Astrocyte (in vitro differentiated cells and primary cell): ENCODE data around the gene PCDHGC4.

Experiments used
- CTCF ChIP-seq: IDR thresholded peaks from 2 replicates; pipeline ENCODE4 v1.5.1; 2011; ENCODE audit warnings: low read depth, mild to moderate bottlenecking, inconsistent platforms, low read length, moderate library complexity; ENCODE audit not compliant: insufficient read depth
- EZH2 ChIP-seq: IDR thresholded peaks from 2 replicates; pipeline ENCODE4 v1.6.1; 2012; ENCODE audit warnings: mild to moderate bottlenecking, low read length, inconsistent platforms; ENCODE audit not compliant: insufficient read depth

DNA sequence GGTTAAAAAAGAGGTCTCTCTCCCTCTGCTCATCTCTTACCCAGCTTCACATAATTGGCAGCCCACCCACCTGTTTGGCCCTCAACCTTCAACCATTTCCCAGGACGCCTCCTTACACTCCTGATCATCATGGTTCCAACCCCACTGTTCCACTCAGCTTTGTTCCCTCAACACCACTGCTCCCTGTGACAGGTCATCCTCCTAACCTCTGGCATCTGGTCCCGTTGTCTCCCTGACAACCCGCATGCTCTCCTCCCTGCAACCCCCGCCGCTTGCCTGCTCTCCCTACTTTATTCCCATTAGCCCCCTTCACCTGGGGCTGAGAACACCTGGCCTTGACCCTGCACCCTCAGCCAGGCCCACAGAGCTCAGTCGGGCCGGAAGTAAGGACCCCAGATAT lies 16.9 kb downstream of the PCDHGC4 start:
- TF ChIP-seq CTCF (no peak), EZH2 (no peak)
